HG03066 (cell line): ENCODE results near the gene FGG.

Experiments
- ATAC-seq: cut with Tn5 transposase; IDR thresholded peaks from one replicate; pipeline ENCODE4 v1.9.1; 2021; ENCODE audit warnings: low read depth; ENCODE audit not compliant: unreplicated experiment

Gene FGG

DNA sequence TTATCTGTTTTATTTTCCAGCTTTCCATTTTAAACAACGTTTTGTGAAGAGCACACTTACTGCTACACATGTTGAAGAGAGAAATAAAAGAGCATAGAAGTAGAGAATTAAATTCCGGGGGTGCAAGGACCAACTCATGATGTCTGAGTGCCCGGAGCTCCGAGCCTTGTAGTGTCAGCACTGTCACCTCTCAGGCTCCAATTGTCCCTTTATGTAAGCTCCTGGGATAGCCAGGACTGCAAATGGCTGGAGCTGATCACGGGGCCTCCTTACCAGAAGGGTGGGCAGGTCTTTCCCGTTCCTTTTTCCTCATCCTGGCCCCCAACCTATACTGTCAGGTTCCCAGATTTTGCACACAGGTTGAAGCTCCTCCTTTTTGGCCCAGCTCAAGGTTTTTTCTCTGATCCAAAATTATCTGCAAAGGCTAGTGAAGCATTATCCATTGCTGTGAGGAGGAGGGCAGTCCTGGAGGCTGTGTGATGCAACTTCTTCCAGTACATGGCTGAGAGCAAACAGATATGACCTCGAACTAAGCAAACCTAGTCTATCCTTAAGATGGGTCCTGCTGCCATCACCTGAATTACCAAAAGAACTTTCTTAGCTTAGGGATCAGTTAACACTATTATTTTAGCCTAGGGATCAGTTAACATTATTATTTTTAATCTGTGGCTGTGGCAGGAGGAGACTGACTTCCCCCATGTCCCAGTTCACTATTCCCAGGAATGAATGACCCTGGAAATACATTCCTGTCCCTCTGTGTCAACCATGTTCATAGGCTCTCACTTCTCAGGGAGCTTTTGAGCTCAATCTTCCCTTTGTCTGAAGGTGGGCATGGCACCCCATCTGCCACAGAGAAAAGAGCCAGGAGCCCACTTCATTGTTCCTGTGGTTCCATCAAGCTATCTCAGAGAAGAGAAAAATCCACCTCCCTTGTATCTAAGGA is at the start of gene FGG:
TSS of gene FGG (minus strand) at position 185 of the 943 bp plus-strand sequence. CDS start at position 138, 47 bp downstream.
- no peak for ATAC-seq

DNA sequence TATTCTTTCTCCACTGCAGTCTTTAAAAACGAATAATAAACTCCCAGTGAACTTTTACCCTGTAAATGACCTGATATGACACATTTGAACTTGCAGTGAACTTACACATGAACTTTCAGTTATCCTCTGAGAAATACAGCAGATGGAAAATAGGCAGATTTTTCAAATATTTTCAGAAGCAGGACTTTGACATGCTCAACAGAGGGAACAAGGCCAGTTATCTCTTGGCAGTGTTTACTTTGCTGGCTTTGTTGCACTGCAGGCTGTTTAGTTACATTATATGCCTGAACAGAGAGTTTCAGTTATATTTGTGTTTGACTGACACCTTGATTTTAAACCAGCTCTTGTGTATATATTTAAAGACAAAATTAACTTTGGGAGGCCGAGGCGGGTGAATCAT is 47.6 kb upstream of the FGG start:
- ATAC-seq: no peak

GRCh38 chr4:154658680-154659405 is 46.4 kb upstream of the FGG start:
- ATAC-seq: no peak

GRCh38 chr4:154643493-154643892 is 31.0 kb upstream of the FGG start:
- no peak for ATAC-seq

DNA sequence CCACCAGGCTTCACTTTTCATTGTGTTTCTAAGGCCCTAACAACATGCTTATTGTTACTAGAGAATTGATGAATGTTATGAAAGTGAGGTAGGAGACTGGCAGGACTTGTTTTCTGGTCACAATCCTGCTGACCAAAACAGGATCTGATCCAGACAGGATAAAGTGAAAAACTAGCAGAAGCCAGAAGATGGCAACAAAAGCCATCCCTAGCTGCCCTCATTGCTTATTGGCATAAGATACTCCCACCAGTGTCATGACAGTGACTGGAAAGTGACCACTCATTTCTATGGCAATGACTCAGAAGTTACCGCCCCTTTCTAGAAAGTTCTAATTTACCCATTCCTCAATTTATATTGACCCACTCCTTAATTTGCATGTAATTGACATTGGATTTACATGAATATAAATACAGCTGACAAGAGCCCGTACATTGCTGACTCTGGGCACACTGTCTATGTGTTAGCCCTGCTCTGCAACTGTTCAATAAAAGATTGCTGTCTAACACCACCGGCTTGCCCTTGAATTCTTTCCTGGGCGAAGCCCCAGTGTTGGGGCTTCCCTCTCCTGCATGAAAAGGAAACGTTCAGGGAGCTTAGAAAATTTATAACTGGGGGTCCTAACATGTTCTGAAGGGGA is 30.0 kb upstream of the FGG start:
- ATAC-seq: no peak

DNA sequence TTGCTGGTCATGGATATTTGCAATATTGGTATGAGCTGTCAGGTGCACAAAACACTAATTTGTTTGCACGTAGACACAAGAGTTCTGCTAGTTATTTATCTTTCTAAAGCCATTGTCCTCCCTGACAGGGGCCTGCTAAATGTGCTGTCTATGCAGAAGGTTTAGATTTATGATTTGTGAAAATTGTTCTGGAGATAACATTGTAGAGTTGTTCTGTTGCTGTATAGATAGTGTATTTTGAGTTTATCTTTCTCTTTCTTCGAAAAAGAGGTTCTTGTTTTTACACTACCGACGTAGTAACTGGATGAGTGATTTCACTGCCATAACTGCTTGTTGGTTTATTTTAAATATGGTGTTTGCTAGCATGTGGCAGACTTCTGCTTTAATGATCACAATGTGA is 28.5 kb upstream of the FGG start:
- no peak for ATAC-seq

DNA sequence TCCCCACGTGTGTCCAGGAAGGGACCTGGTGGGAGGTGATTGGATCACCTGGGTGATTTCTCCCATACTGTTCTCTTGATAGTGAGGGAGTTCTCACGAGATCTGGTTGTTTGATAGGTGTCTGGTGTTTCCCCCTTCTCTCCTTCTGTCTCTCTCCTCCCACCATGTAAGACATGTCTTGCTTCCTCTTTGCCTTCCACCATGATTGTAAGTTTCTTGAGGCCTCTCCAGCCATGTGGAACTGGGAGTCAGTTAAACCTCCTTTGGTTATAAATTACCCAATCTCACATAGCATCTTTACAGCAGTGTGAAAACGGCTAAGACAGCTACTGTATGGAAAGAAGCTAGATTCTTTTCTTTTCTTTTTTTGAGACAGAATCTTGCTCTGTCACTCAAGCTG is 21.6 kb upstream of the FGG start:
- no peak for ATAC-seq

DNA sequence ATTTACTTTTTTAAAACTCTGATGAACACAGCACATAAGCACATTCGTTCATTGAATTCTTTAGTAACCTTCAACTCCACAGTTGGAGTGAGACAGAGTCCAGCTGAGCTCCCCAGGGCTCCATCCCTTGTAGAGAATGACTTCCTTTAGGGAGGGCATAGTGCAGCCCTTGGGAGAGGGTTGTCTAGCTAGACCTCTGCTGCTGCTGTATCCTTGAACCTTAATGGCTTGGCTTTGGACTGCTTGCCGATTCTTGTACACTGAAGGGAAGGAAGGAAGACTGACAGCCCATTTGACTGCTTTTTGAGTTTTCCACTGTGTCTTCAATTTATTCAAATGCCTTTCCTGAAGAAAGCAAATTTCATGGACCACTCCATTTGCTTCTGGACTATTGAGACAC is 19.4 kb upstream of the FGG start:
- no peak for ATAC-seq

DNA sequence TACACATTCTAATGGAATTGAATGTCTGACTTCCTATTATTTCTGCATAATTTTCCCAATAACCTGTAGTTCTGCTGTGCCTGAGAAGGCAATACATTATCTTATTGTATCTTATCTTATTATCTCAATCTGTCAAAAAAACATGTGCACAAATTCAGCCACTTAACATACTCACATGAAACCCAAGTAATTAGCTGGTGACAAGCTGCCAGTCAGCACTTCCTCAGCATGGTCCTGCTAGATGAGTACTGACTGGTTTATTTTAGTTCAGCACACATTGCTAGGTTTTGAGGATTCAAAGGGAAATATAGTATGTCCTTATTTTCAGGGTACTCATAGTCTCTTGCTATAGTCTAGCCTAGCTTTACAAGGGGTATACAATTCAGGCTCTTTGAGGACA is 17.9 kb upstream of the FGG start:
- no peak for ATAC-seq

GRCh38 chr4:154626793-154627484 is 14.5 kb upstream of the FGG start:
- peak; percentile 92 for ATAC-seq

GRCh38 chr4:154625971-154626370 is 13.5 kb upstream of the FGG start:
- no peak for ATAC-seq

DNA sequence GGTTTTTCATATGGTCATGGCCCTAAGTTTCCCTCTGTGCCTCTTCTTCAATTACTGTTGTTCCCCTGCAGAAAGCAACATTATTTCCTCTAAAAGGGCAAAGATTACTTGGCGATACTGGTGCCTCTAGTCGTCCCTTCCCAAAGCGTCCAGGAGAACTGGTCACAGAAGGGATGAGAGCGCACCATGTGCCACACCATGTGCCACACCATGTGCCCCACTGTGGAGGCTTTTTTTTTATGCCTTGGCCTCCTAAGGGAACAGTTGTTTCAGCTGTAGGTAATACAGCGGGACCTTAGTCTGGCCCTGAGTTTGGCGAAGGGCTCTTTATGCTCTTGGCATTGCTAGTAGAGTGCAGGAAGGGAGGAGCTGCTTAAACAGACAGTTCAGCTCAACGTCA is 11.5 kb upstream of the FGG start:
- no peak for ATAC-seq

GRCh38 chr4:154623436-154623835 is 11.0 kb upstream of the FGG start:
- ATAC-seq: no peak

- peak; percentile 44 for ATAC-seq
Measured at GRCh38 chr4:154622598-154622997, 10.1 kb upstream of the FGG start.

DNA sequence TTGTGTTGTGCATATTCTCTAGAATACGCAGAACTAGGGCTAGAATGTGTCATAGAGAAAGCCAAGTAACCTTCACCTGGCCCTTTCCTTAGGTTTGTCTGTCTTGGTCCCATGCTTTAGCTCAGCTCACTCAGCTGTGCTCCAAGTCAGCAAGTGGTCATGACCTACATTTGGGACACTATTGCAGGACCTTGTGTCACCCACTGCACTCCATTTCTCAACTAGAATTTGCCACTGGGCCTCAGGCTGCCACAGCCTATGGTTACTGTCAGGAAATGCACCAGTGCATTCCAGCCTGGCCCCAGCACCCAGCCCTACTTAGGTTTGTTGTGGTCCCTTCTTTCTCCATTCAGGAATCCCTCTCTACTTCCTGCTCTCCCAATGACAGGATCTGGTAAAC is 7.7 kb upstream of the FGG start:
- no peak for ATAC-seq

GRCh38 chr4:154618708-154619315 is 6.4 kb upstream of the FGG start:
- peak; percentile 61 for ATAC-seq

DNA sequence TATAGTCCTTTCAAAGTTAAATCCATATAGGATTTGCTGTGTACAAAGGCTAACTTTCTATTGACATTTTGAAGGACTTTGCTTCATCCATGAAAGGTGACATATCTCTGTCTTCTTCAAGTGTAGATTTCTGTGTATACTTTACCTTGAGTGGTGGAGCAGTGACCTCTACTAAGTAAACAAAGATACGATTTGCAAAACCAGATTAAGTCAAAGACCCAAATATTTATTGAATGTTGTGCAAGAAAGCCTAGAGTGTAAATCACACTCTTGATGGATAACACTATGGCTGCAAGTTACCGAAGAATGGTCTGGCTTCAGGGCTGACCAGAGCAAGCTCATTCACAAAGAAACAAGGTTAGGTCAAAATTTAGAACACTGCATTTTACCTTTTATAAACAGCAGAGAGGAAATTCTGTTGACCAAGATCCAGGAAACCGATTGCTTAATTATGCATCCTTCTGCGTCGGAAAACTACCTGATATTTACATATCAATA is 5.4 kb upstream of the FGG start:
- no peak for ATAC-seq

GRCh38 chr4:154616731-154617130 is 4.3 kb upstream of the FGG start:
- ATAC-seq: peak; percentile 93

DNA sequence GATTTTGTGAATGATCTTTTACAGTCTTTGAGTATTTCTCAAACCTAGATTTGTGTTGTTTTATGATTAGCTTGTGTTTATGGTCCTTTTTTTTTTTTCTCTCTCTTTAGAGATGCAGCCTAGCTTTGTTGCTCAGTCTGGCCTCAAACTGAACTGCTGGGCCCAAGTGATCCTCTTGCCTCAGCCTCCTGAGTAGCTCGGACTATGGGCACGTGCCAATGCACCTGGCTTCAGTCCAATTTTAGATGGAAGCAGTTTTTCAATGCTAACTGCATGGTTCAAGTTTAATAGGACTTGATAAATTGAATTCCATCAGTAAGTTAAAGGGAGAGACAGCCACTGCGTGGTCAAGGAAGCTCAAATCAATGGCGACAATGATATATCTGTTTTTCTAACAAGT is 3.8 kb upstream of the FGG start:
- no peak for ATAC-seq

GRCh38 chr4:154615211-154615610 is 2.8 kb upstream of the FGG start:
- ATAC-seq: no peak
